IMR-90 (cell line): Measurements from ENCODE around the gene USP10. TPM values are rescaled to one million over a fixed set of nuclear protein-coding genes. Genes with fewer than 3 reads are reported as not detected.

Experiments
- ATAC-seq: fragments of 200-7000 bp; cut with Tn5 transposase; 2 replicates; pipeline ENCODE4 v1.9.1; 2020; ENCODE audit warnings: low read depth, mild to moderate bottlenecking, moderate library complexity
- BruUV-seq: library from RNA; stranded (reverse); fragments of 400-500 nt; replicated peaks from 2 replicates; lab custom pipeline; 2021; lab: Mats Ljungman, UMichigan
- CTCF ChIA-PET: fragments of 300-600 bp; formaldehyde crosslinking; extraction: SDS; loops from one replicate; lab custom pipeline; 2021; ENCODE audit warnings: antibody characterized with exemption; lab: Yijun Ruan, JAX
- POLR2A ChIA-PET: fragments of 300-600 bp; sonication (Branson Sonifier 250); formaldehyde crosslinking; loops from one replicate; lab custom pipeline; 2022; ENCODE audit warnings: antibody characterized with exemption; ENCODE audit not compliant: unreplicated experiment; lab: Charles Lee
- DNase-seq: peaks from one replicate; pipeline ENCODE4 v3.0.0; 2013
- H2AFZ ChIP-seq: replicated peaks from 2 replicates; pipeline ENCODE3; 2013; ENCODE audit warnings: low read length, mild to moderate bottlenecking; ENCODE audit not compliant: poor library complexity
- H2AK5ac ChIP-seq: 2 replicates; pipeline ENCODE4 v1.6.1; 2013; ENCODE audit warnings: low read depth, low read length, inconsistent platforms
- H2AK9ac ChIP-seq: replicated peaks from 2 replicates; pipeline ENCODE3; 2013; ENCODE audit warnings: mild to moderate bottlenecking, low read depth, low read length, moderate library complexity; ENCODE audit not compliant: poor library complexity
- H2BK120ac ChIP-seq: 2 replicates; pipeline ENCODE4 v1.6.1; 2013; ENCODE audit warnings: low read depth, low read length, inconsistent platforms
- H2BK15ac ChIP-seq: 3 replicates; pipeline ENCODE4 v1.6.1; 2013; ENCODE audit warnings: low read depth, low read length, inconsistent platforms
- H2BK20ac ChIP-seq: 2 replicates; pipeline ENCODE4 v1.6.1; 2013; ENCODE audit warnings: low read depth, mild to moderate bottlenecking, inconsistent platforms, low read length, moderate library complexity
- H2BK5ac ChIP-seq: 2 replicates; pipeline ENCODE4 v1.6.1; 2013; ENCODE audit warnings: mild to moderate bottlenecking, low read depth, low read length, inconsistent platforms; ENCODE audit not compliant: poor library complexity, severe bottlenecking
- H3K14ac ChIP-seq: replicated peaks from 2 replicates; pipeline ENCODE4 v1.6.1; 2013; ENCODE audit warnings: low read depth, low read length, inconsistent platforms
- H3K18ac ChIP-seq: 2 replicates; pipeline ENCODE4 v1.6.1; 2013; ENCODE audit warnings: low read depth, low read length, control low read depth
- H3K23ac ChIP-seq: 2 replicates; pipeline ENCODE4 v1.6.1; 2013; ENCODE audit warnings: low read depth, low read length, inconsistent platforms
- H3K27ac ChIP-seq: 2 replicates; pipeline ENCODE4 v1.5.1; 2013; ENCODE audit warnings: mild to moderate bottlenecking, control low read depth, low read length; ENCODE audit not compliant: insufficient read depth
- H3K27me3 ChIP-seq: 2 replicates; pipeline ENCODE4 v1.6.1; 2013; ENCODE audit warnings: low read length; ENCODE audit not compliant: control insufficient read depth, insufficient read depth
- H3K36me3 ChIP-seq: 2 replicates; pipeline ENCODE4 v1.6.1; 2013; ENCODE audit warnings: low read length, mixed read lengths; ENCODE audit not compliant: control insufficient read depth, insufficient read depth
- H3K4ac ChIP-seq: 2 replicates; pipeline ENCODE4 v1.6.1; 2013; ENCODE audit warnings: low read depth, low read length, inconsistent platforms
- H3K4me1 ChIP-seq: 2 replicates; pipeline ENCODE4 v1.6.1; 2013; ENCODE audit warnings: low read length, mixed read lengths; ENCODE audit not compliant: control insufficient read depth, insufficient read depth
- H3K4me2 ChIP-seq: 2 replicates; pipeline ENCODE4 v1.6.1; 2013; ENCODE audit warnings: low read depth, mild to moderate bottlenecking, control low read depth, low read length, moderate library complexity
- H3K4me3 ChIP-seq: 2 replicates; pipeline ENCODE4 v1.5.1; 2013; ENCODE audit warnings: low read depth, mild to moderate bottlenecking, control low read depth, low read length, moderate library complexity; ENCODE audit not compliant: insufficient read depth
- H3K56ac ChIP-seq: 2 replicates; pipeline ENCODE4 v1.6.1; 2013; ENCODE audit warnings: low read length, inconsistent platforms; ENCODE audit not compliant: insufficient read depth; ENCODE audit errors: extremely low read depth
- H3K79me1 ChIP-seq, 2 experiments: 2 replicates each; pipeline ENCODE4 v1.6.1; 2013; ENCODE audit warnings: low read length in 2 of 2, inconsistent platforms in 1 of 2, low read depth in 1 of 2
- H3K9ac ChIP-seq: 2 replicates; pipeline ENCODE4 v1.6.1; 2013; ENCODE audit warnings: low read depth, low read length, control low read depth
- H3K9me1 ChIP-seq: 2 replicates; pipeline ENCODE4 v1.6.1; 2013; ENCODE audit warnings: low read length, inconsistent platforms; ENCODE audit not compliant: insufficient read depth
- H3K9me3 ChIP-seq: 2 replicates; pipeline ENCODE4 v1.6.1; 2013; ENCODE audit warnings: low read length; ENCODE audit not compliant: control insufficient read depth, insufficient read depth
- H4K20me1 ChIP-seq: 2 replicates; pipeline ENCODE4 v1.6.1; 2013; ENCODE audit warnings: low read length, inconsistent platforms; ENCODE audit not compliant: insufficient read depth
- H4K5ac ChIP-seq: 2 replicates; pipeline ENCODE4 v1.6.1; 2013; ENCODE audit warnings: mild to moderate bottlenecking, low read depth, low read length, control low read depth
- H4K8ac ChIP-seq, 2 experiments: 2 replicates each; pipeline ENCODE4 v1.6.1; 2013; ENCODE audit warnings: low read depth in 2 of 2, low read length in 2 of 2, control low read depth in 1 of 2, inconsistent platforms in 1 of 2
- H4K91ac ChIP-seq: 2 replicates; pipeline ENCODE4 v1.6.1; 2013; ENCODE audit warnings: low read depth, low read length, inconsistent platforms; ENCODE audit not compliant: insufficient read depth
- BHLHE40 ChIP-seq: fragments of 150-350 bp; IDR thresholded peaks from 2 replicates; pipeline ENCODE4 v1.6.1; 2016; ENCODE audit warnings: mild to moderate bottlenecking, low read depth, low read length
- CHD1 ChIP-seq: IDR thresholded peaks from 2 replicates; pipeline ENCODE4 v1.6.1; 2012; ENCODE audit warnings: low read depth, low read length, improper control_type of control experiment
- FOS ChIP-seq: fragments of 150-350 bp; IDR thresholded peaks from 2 replicates; pipeline ENCODE4 v1.6.1; 2016; ENCODE audit warnings: low read depth, low read length
- MAFK ChIP-seq: IDR thresholded peaks from 2 replicates; pipeline ENCODE4 v1.6.1; 2012; ENCODE audit warnings: low read depth, low read length, improper control_type of control experiment
- MAZ ChIP-seq: IDR thresholded peaks from 2 replicates; pipeline ENCODE4 v1.6.1; 2012; ENCODE audit warnings: low read depth, mild to moderate bottlenecking, low read length, improper control_type of control experiment, moderate library complexity, borderline replicate concordance
- MXI1 ChIP-seq: IDR thresholded peaks from 2 replicates; pipeline ENCODE4 v1.6.1; 2012; ENCODE audit warnings: low read depth, mild to moderate bottlenecking, low read length, moderate library complexity, borderline replicate concordance
- NFE2L2 ChIP-seq: fragments of 150-350 bp; IDR thresholded peaks from 2 replicates; pipeline ENCODE4 v1.6.1; 2016; ENCODE audit warnings: low read depth, mild to moderate bottlenecking, low read length
- POLR2A ChIP-seq: IDR thresholded peaks from 2 replicates; pipeline ENCODE4 v1.6.1; 2012; ENCODE audit warnings: mild to moderate bottlenecking, low read depth, low read length
- RAD21 ChIP-seq: IDR thresholded peaks from 2 replicates; pipeline ENCODE4 v1.6.1; 2012; ENCODE audit warnings: low read length, improper control_type of control experiment
- RCOR1 ChIP-seq: IDR thresholded peaks from 2 replicates; pipeline ENCODE4 v1.6.1; 2012; ENCODE audit warnings: mild to moderate bottlenecking, low read length, improper control_type of control experiment; ENCODE audit not compliant: insufficient replicate concordance
- RFX5 ChIP-seq: IDR thresholded peaks from 2 replicates; pipeline ENCODE4 v1.8.0; 2012; ENCODE audit warnings: low read depth, mild to moderate bottlenecking, low read length, moderate library complexity
- SMC3 ChIP-seq: fragments of 150-350 bp; IDR thresholded peaks from 2 replicates; pipeline ENCODE4 v1.6.1; 2016; ENCODE audit warnings: low read depth, mild to moderate bottlenecking, antibody characterized with exemption, low read length, moderate library complexity
- WGBS, 2 experiments: methylation state at CpG; one replicate each; pipeline versions ENCODE4 v1.1.5 to v1.1.7; 2013; ENCODE audit warnings: missing lambda C conversion rate in 2 of 2; ENCODE audit not compliant: insufficient read length in 1 of 2; ENCODE audit errors: extremely low coverage in 2 of 2; 5-methylcytosine and 5-hydroxymethylcytosine counted together
- dilution Hi-C: fragments of 300-500 bp; cut with HindIII; formaldehyde crosslinking; loops from one replicate; pipeline ENCODE4 v1.14.3; 2018; ENCODE audit warnings: low sequenced_read_pairs; ENCODE audit not compliant: unreplicated experiment
- in situ Hi-C: fragments of 300-500 bp; cut with MboI; formaldehyde crosslinking; loops from 3 replicates; pipeline ENCODE4 v1.14.3; 2019; ENCODE audit warnings: low sequenced_read_pairs, inconsistent platforms, mixed read lengths
- intact Hi-C: fragments of 100-400 bp; cut with micrococcal nuclease; formaldehyde crosslinking; loops from 2 replicates; pipeline ENCODE4 v1.10.0; 2022
- polyA plus RNA-seq, 3 experiments: library from polyadenylated mRNA; depleted of rRNA; stranded (reverse); fragments of >200 nt; gene quantifications; 2 replicates each; pipeline ENCODE4 v1.2.3, GENCODE V29; 2012; ENCODE audit warnings: low replicate concordance in 1 of 3
- total RNA-seq: library from RNA; depleted of rRNA; stranded (reverse); fragments of >200 nt; gene quantifications from 2 replicates; pipeline ENCODE4 v1.2.3, GENCODE V29; 2012
- TF ChIP-seq, protein P1 (sequence below): fragments of 150-350 bp; IDR thresholded peaks from 2 replicates; pipeline ENCODE4 v1.6.1; 2017; ENCODE audit warnings: mild to moderate bottlenecking, antibody characterized with exemption, low read length, low read depth
- TF ChIP-seq, protein P2 (sequence below): fragments of 150-350 bp; IDR thresholded peaks from 2 replicates; pipeline ENCODE4 v1.6.1; 2016; ENCODE audit warnings: low read depth, mild to moderate bottlenecking, low read length, moderate library complexity, borderline replicate concordance
- TF ChIP-seq, protein P3 (sequence below): conservative IDR thresholded peaks from 2 replicates; pipeline ENCODE4 v1.5.1; 2012; ENCODE audit warnings: mild to moderate bottlenecking, low read depth, low read length, improper control_type of control experiment

Gene USP10
- total and polyA plus RNA-seq, 2 of the 4 experiments (the other 2 are of a cell fraction) = 54.3 to 79.0 TPM

DNA sequence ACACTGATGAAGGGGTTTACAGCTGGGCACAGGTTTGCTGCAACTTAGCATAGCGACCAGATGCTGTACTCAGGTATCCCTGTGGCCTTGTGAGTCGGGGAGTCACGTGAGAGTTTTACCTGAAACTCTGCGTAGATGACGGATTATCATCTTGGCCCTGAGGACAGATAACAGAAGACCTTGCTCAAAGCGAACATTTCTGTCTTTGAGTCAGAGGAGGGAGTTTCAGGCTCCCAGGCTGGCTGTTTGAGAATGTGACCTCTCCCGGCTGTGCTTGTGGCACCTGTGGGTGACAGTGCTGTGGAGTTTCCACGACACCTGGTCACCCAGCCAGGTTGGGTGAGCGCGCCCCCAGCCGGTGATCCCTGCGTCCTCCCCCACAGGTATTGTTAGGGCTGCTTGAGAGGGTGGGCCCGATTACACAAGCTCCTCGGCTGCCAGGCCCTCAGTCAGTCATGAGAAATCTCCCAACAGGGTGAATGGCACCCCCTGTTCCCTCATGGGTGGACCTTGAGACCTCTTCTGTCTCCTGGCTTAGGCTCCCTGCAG is 75.5 kb downstream of the USP10 start (continued):
- no peak for TF ChIP-seq CHD1

DNA sequence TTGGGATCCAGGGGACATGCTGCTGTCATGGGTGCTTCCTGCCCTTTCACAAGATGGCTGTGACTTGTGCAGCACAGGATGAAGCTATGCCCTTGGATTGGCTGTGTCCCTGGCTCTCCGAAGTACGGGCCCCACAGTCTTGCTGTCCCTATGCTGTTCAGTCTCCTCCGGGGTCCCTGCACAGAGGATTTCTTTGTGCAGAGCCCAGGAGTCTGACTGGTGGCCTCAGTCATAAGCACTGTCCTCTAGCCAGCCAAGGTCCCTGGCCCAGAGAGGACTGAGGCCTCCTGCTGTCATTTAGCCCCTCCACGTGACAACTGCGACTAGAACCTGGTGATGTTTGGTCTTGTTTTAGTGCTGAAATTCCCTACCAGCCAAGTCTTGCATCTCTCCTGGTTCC is 77.6 kb downstream of the USP10 start:
- no TSS peak for BruUV-seq
- CTCF ChIA-PET = no interaction called here
- TF ChIP-seq MAFK (no peak), RFX5 (no peak), BHLHE40 (no peak), POLR2A (no peak), SMC3 (no peak), MAZ (no peak), MXI1 (no peak), RCOR1 (no peak), RAD21 (no peak), FOS (no peak), NFE2L2 (no peak)
- TF ChIP-seq, protein P1, sequence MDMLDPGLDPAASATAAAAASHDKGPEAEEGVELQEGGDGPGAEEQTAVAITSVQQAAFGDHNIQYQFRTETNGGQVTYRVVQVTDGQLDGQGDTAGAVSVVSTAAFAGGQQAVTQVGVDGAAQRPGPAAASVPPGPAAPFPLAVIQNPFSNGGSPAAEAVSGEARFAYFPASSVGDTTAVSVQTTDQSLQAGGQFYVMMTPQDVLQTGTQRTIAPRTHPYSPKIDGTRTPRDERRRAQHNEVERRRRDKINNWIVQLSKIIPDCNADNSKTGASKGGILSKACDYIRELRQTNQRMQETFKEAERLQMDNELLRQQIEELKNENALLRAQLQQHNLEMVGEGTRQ = no peak
- TF ChIP-seq, protein P2, sequence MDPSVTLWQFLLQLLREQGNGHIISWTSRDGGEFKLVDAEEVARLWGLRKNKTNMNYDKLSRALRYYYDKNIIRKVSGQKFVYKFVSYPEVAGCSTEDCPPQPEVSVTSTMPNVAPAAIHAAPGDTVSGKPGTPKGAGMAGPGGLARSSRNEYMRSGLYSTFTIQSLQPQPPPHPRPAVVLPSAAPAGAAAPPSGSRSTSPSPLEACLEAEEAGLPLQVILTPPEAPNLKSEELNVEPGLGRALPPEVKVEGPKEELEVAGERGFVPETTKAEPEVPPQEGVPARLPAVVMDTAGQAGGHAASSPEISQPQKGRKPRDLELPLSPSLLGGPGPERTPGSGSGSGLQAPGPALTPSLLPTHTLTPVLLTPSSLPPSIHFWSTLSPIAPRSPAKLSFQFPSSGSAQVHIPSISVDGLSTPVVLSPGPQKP = no peak
- TF ChIP-seq, protein P3, sequence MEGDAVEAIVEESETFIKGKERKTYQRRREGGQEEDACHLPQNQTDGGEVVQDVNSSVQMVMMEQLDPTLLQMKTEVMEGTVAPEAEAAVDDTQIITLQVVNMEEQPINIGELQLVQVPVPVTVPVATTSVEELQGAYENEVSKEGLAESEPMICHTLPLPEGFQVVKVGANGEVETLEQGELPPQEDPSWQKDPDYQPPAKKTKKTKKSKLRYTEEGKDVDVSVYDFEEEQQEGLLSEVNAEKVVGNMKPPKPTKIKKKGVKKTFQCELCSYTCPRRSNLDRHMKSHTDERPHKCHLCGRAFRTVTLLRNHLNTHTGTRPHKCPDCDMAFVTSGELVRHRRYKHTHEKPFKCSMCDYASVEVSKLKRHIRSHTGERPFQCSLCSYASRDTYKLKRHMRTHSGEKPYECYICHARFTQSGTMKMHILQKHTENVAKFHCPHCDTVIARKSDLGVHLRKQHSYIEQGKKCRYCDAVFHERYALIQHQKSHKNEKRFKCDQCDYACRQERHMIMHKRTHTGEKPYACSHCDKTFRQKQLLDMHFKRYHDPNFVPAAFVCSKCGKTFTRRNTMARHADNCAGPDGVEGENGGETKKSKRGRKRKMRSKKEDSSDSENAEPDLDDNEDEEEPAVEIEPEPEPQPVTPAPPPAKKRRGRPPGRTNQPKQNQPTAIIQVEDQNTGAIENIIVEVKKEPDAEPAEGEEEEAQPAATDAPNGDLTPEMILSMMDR = no peak

More for the DNA sequence above, 77.6 kb downstream of the USP10 start:
- Histone ChIP-seq H3K4me1 (peaks cover 6% of the 10 kb centered on the region), H3K4me3 (no peak overlapping the region), H3K14ac (no peak overlapping the region), H3K9me3 (no peaks in the 10 kb centered on the region), H3K4ac (no peak overlapping the region), H3K56ac (no peak overlapping the region), H3K9ac (no peak overlapping the region), H2BK20ac (no peak overlapping the region), H2AK9ac (no peak overlapping the region), H3K36me3 (peaks cover 48% of the 10 kb centered on the region), H2BK5ac (no peak overlapping the region), H3K27me3 (no peaks in the 10 kb centered on the region), H3K18ac (no peak overlapping the region), H3K27ac (no peak overlapping the region), H4K20me1 (no peaks in the 10 kb centered on the region), H4K91ac (no peak overlapping the region), H4K8ac (no peak overlapping the region), H2BK15ac (no peak overlapping the region), H3K9me1 (no peaks in the 10 kb centered on the region), H4K5ac (no peak overlapping the region), H2AFZ (no peak overlapping the region), H2BK120ac (no peak overlapping the region), H3K23ac (no peak overlapping the region), H2AK5ac (peak overlapping the region; percentile 21; the same call in 1 of the 2 replicates), H3K79me1 (peaks cover 16 to 38% of the 10 kb centered on the region in 2 experiments), H3K4me2 (no peak overlapping the region)
- WGBS, 2 experiments = 100% methylated on average over 3 of the region's 5 CpGs; no CpG with 5 or more reads in 1 of the 2 experiments
- POLR2A ChIA-PET = no interaction called here
- no peak for DNase-seq
- in situ Hi-C loops (no loop called here), dilution Hi-C loops (no loop called here), intact Hi-C loops (no loop called here)
- ATAC-seq = no peak
